Measurements from ENCODE around the gene PBX4.

DNA sequence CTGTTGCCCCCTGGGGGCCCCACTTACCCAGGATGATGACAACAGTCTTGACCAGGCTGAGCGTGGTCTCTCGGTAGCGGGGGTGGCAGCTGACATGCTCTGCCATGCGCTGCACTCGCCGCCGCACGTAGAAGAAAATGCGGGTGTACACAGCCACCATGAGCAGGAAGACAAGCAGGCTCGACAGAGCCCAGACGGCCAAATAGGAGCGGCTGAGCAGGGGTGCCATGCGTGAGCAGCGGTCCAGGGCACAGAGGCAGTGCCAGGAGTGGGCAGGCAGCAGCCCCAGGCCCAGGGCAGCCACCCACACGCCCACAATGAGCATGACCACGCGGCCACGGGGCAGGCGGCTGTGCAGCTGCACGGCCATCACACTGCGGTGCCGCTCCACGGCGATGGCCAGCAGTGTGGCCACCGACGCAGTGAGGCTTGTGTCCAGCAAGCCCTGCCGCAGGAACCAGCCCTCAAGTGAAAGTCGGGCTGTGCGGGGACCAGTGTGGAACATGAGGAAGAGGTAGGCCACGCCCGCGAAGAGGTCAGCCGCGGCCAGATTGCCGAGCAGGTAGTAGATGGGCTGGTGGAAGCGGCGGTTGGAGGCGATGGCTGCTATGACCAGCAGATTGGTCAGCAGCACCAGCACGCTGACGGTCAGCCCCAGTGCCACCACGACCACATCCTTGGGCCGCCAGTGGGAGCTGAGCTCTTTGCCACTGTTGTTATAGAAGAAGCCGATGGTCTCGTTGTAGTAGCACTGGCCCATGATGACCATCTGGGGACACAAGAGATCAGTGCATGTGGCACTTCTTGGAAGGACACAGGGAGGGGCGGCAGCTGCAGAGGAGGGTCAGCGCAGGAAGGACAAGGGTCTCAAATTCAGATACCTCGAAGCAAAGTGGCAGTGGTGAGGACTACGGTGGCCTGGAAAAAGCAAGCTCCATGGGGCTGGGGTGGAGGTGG, 8.3 kb upstream of the PBX4 start:
- TF ChIP-seq CTCF (conservative IDR thresholded peaks at IDR 0.05; ENCODE audit: low read depth in 2 of 2): no peak
- no peak for TF ChIP-seq EZH2 (IDR thresholded peaks at IDR 0.05; ENCODE audit: low read depth, unreplicated experiment)
- TF ChIP-seq STAT1 (IDR thresholded peaks at IDR 0.05; ENCODE audit: unreplicated experiment): no peak
- no peak for TF ChIP-seq REST (IDR thresholded peaks at IDR 0.05; ENCODE audit: unreplicated experiment)

Data from GM23338 (cell line).